Activated effector memory CD4-positive, alpha-beta T cell treated with Interleukin-2 at 50 U/mL for 16 hours (primary cell): ENCODE data around the gene SLC39A5.
"Not testable (repeated sequence)": the region's sequence is repeated elsewhere in the genome, so short reads cannot be mapped to it uniquely, and the experiment has no call there.

Experiments
- DNase-seq: peaks from one replicate; pipeline ENCODE4 v3.0.0-alpha.2; 2020

SLC39A5 gene

GRCh38 chr12:56248711-56249110 is 18.9 kb downstream of the SLC39A5 start:
- DNase-seq, result no peak

- no peak for DNase-seq
These were observed 22.8 kb downstream of the SLC39A5 start for GRCh38 chr12:56252649-56253048.

GRCh38 chr12:56253091-56253490 is 23.2 kb downstream of the SLC39A5 start:
- no peak for DNase-seq

- no peak for DNase-seq
These were observed 25.8 kb downstream of the SLC39A5 start for GRCh38 chr12:56255671-56256070.

GRCh38 chr12:56256326-56256960 is 26.6 kb downstream of the SLC39A5 start:
- DNase-seq, result no peak

GRCh38 chr12:56257071-56257470 is 27.2 kb downstream of the SLC39A5 start:
- no peak for DNase-seq

- no peak for DNase-seq
These were observed 27.7 kb downstream of the SLC39A5 start for GRCh38 chr12:56257491-56258067.

GRCh38 chr12:56258068-56258819 is 28.4 kb downstream of the SLC39A5 start, which contains the start of gene ANKRD52:
Gene ANKRD52 (minus strand): TSS chr12:56258384. CDS start chr12:56258269, 115 bp downstream.
- DNase-seq, result peak; percentile 74

- no peak for DNase-seq
These were observed 29.0 kb downstream of the SLC39A5 start for GRCh38 chr12:56258820-56259183.

- DNase-seq, result no peak
These were observed 30.5 kb downstream of the SLC39A5 start for GRCh38 chr12:56260380-56260779.

GRCh38 chr12:56260921-56261320 is 31.1 kb downstream of the SLC39A5 start:
- DNase-seq, result no peak

GRCh38 chr12:56261503-56262232 is 31.8 kb downstream of the SLC39A5 start:
- no peak for DNase-seq

GRCh38 chr12:56262955-56263354 is 33.1 kb downstream of the SLC39A5 start:
- not testable (repeated sequence) for DNase-seq

- DNase-seq, result not testable (repeated sequence)
These were observed 36.3 kb downstream of the SLC39A5 start for GRCh38 chr12:56266068-56266692.

- DNase-seq, result peak; percentile 86
These were observed 37.0 kb downstream of the SLC39A5 start, which contains the start of gene COQ10A for GRCh38 chr12:56266693-56267442. Gene COQ10A (plus strand): TSS chr12:56266942. CDS start chr12:56267119, 177 bp downstream.

- DNase-seq, result no peak
These were observed 37.7 kb downstream of the SLC39A5 start for GRCh38 chr12:56267443-56268071.

GRCh38 chr12:56271031-56271430 is 41.2 kb downstream of the SLC39A5 start:
- no peak for DNase-seq

GRCh38 chr12:56272468-56272867 is 42.6 kb downstream of the SLC39A5 start:
- not testable (repeated sequence) for DNase-seq

GRCh38 chr12:56274299-56274698 is 44.4 kb downstream of the SLC39A5 start:
- DNase-seq, result no peak

- DNase-seq, result no peak
These were observed 49.1 kb downstream of the SLC39A5 start for GRCh38 chr12:56278905-56279304.

GRCh38 chr12:56280849-56281248 is 51.0 kb downstream of the SLC39A5 start:
- no peak for DNase-seq
